ENCODE results near the gene PLPP6.

Gene PLPP6

GRCh38 chr9:4662989-4663792, 1.1 kb downstream of the PLPP6 start:
- no peak for DNase-seq

- no peak for DNase-seq
These were observed 1.9 kb downstream of the PLPP6 start for GRCh38 chr9:4663956-4664355.

- peak; percentile 24 for DNase-seq
These were observed 3.3 kb downstream of the PLPP6 start for GRCh38 chr9:4665357-4665756.

- DNase-seq = peak; percentile 51
These were observed 4.1 kb downstream of the PLPP6 start, which contains the start of gene SPATA6L for GRCh38 chr9:4666042-4666699. TSS of gene SPATA6L (minus strand) at chr9:4666480. CDS start at chr9:4666250, 230 bp downstream.

- DNase-seq = no peak
These were observed 5.6 kb downstream of the PLPP6 start for GRCh38 chr9:4667681-4668080.

- DNase-seq = no peak
These were observed 6.5 kb downstream of the PLPP6 start for GRCh38 chr9:4668604-4669003.

- DNase-seq = no peak
These were observed 7.8 kb downstream of the PLPP6 start for GRCh38 chr9:4669890-4670289.

- no peak for DNase-seq
These were observed 8.5 kb downstream of the PLPP6 start for GRCh38 chr9:4670591-4670990.

GRCh38 chr9:4671737-4672136, 9.6 kb downstream of the PLPP6 start:
- DNase-seq = no peak

GRCh38 chr9:4674783-4675182, 12.7 kb downstream of the PLPP6 start:
- DNase-seq = no peak

- no peak for DNase-seq
These were observed 15.3 kb downstream of the PLPP6 start for GRCh38 chr9:4677392-4677791.

GRCh38 chr9:4678679-4679267, 16.7 kb downstream of the PLPP6 start:
- DNase-seq = no peak

GRCh38 chr9:4679268-4680172, 17.4 kb downstream of the PLPP6 start, which contains the start of gene CDC37L1:
TSS of gene CDC37L1 (plus strand) at chr9:4679569. CDS start at chr9:4679768, 199 bp downstream.
- DNase-seq = peak; percentile 97

- DNase-seq = no peak
These were observed 18.1 kb downstream of the PLPP6 start for GRCh38 chr9:4680173-4680525.

GRCh38 chr9:4680750-4681149, 18.7 kb downstream of the PLPP6 start:
- DNase-seq = no peak

- no peak for DNase-seq
These were observed 22.7 kb downstream of the PLPP6 start for GRCh38 chr9:4684820-4685219.

GRCh38 chr9:4686112-4686511, 24.0 kb downstream of the PLPP6 start:
- no peak for DNase-seq

GRCh38 chr9:4686584-4686983, 24.5 kb downstream of the PLPP6 start:
- no peak for DNase-seq

GRCh38 chr9:4689021-4689420, 26.9 kb downstream of the PLPP6 start:
- DNase-seq = no peak

- no peak for DNase-seq
These were observed 27.6 kb downstream of the PLPP6 start for GRCh38 chr9:4689687-4690104.

- no peak for DNase-seq
These were observed 28.1 kb downstream of the PLPP6 start for GRCh38 chr9:4690144-4690543.

- DNase-seq = no peak
These were observed 29.7 kb downstream of the PLPP6 start for GRCh38 chr9:4691795-4692194.

- no peak for DNase-seq
These were observed 38.0 kb downstream of the PLPP6 start for GRCh38 chr9:4700091-4700490.

All from NCI-H446 treated with DMSO at 0.1 percent for 48 hours (cell line).